ENCODE measurements around the gene TMC1.

The TMC1 gene

DNA sequence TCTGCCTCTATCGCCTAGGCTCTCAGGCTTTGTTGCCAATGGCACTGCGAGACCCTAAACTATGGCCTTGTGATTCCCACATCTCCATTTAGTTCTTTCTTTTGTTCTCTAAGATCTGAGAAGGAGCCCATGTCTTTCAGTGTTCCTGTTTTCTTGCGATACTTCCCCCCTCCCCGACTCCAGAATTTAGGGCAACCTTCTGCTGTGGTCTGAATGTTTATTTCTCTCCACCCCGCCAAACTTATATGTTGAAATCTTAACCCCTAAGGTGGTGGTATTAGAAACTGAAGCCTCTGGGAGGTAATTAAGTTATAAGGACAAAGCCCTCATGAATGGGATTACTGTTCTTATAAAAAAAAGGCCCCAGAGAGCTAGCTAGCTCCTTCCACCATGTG, 6.4 kb downstream of the TMC1 start:
- no peak for TF ChIP-seq CTCF (IDR thresholded peaks at IDR 0.05; ENCODE audit: insufficient read depth, missing control alignments)
- DNase-seq (ENCODE audit: insufficient read length, low spot score) (no peak), FAIRE-seq (no peak)

DNA sequence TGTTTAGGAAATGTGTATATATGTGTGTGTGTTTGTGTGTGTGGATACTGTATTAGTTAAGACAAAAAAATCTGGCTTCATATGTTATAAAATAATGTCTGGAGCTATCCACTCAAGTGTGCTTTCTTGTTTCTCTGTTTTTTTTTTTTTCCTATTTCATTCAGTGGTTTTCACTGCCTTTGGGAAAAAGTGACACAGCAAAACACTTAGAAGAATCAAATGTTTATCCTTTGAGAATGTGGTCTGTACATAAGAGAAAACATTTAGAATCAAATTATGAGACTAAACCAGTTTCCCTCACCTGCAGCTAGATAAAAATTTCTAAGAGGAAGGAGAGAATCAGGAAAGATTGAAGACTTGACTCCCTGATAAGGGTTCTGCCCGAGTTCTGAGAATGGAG, 8.1 kb downstream of the TMC1 start:
- DNase-seq (ENCODE audit: insufficient read length, low spot score) = no peak
- FAIRE-seq = no peak
- no peak for TF ChIP-seq CTCF (IDR thresholded peaks at IDR 0.05; ENCODE audit: insufficient read depth, missing control alignments)

DNA sequence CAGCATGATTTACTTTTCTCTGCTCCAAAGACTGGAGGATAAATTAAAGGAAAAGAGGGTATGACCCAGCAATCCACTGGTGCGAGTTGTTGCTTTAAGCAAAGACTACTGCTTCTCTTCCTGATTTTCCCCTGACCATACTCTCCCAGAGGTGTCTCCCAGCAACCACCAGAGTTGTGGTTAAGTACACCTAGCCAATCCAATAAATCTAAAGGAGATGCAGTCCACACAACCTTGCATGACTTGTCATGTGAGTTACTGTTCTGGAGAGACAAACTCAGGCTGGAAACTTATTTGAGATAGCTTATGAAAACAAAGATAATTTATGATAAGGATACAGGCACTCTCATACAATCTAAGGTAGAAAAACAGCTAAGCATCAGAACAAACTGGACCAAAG, 11.9 kb downstream of the TMC1 start:
- DNase-seq (ENCODE audit: insufficient read length, low spot score) (no peak), FAIRE-seq (no peak)
- TF ChIP-seq CTCF (IDR thresholded peaks at IDR 0.05; ENCODE audit: insufficient read depth, missing control alignments) = no peak

GRCh38 chr9:72534931-72535330, 13.5 kb downstream of the TMC1 start:
- DNase-seq (ENCODE audit: insufficient read length, low spot score) = no peak
- FAIRE-seq = no peak
- no peak for TF ChIP-seq CTCF (IDR thresholded peaks at IDR 0.05; ENCODE audit: insufficient read depth, missing control alignments)

- TF ChIP-seq CTCF (IDR thresholded peaks at IDR 0.05; ENCODE audit: insufficient read depth, missing control alignments) = no peak
- DNase-seq (ENCODE audit: insufficient read length, low spot score) (no peak), FAIRE-seq (no peak)
Measured at GRCh38 chr9:72537011-72537545, 15.7 kb downstream of the TMC1 start.

GRCh38 chr9:72537671-72538070, 16.3 kb downstream of the TMC1 start:
- DNase-seq (ENCODE audit: insufficient read length, low spot score) = no peak
- no peak for FAIRE-seq
- no peak for TF ChIP-seq CTCF (IDR thresholded peaks at IDR 0.05; ENCODE audit: insufficient read depth, missing control alignments)

GRCh38 chr9:72538921-72539702, 17.7 kb downstream of the TMC1 start:
- TF ChIP-seq CTCF (IDR thresholded peaks at IDR 0.05; ENCODE audit: insufficient read depth, missing control alignments) = no peak
- FAIRE-seq (no peak), DNase-seq (ENCODE audit: insufficient read length, low spot score) (no peak)

All from D721Med (cell line).